ENCODE results near the gene B4GALNT2. TPM values are rescaled to one million over a fixed set of nuclear protein-coding genes. Genes with fewer than 3 reads are reported as not detected.
"Not testable (repeated sequence)": the region's sequence is repeated elsewhere in the genome, so short reads cannot be mapped to it uniquely, and the experiment has no call there.

The B4GALNT2 gene
- total RNA-seq, 1 donor from 2014 or later = not detected

DNA sequence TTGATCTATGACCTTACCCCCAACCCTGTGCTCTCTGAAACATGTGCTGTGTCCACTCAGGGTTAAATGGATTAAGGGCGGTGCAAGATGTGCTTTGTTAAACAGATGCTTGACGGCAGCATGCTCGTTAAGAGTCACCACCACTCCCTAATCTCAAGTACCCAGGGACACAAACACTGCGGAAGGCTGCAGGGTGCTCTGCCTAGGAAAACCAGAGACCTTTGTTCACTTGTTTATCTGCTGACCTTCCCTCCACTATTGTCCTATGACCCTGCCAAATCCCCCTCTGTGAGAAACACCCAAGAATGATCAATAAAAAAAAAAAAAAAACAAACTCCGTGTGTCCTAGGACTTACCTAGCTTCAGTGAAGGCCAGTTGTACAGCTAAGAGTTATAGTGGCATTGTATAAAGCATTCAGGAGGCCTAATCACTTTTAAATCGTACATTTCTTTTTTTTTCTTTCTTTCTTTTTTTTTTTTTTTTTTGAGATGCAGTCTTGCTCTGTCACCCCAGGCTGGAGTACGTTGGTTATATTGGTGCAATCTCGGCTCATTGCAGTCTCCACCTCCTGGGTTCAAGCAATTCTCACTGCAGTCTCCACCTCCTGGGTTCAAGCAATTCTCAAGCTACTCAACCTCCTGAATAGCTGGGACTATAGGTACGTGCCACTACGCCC, 6.2 kb upstream of the B4GALNT2 start:
- H3K36me3 Mint-ChIP-seq (ENCODE audit: low read depth); H3K4me1 Mint-ChIP-seq (ENCODE audit: low read depth); DNase-seq (ENCODE audit: low spot score); H3K4me3 Mint-ChIP-seq (ENCODE audit: low read depth); H3K27ac Mint-ChIP-seq; intact Hi-C loops (cut with micrococcal nuclease); H3K9me3 Mint-ChIP-seq: not testable (repeated sequence)
- peaks cover 46% of the 10 kb centered on the region for H3K27me3 Mint-ChIP-seq (ENCODE audit: low read depth)

DNA sequence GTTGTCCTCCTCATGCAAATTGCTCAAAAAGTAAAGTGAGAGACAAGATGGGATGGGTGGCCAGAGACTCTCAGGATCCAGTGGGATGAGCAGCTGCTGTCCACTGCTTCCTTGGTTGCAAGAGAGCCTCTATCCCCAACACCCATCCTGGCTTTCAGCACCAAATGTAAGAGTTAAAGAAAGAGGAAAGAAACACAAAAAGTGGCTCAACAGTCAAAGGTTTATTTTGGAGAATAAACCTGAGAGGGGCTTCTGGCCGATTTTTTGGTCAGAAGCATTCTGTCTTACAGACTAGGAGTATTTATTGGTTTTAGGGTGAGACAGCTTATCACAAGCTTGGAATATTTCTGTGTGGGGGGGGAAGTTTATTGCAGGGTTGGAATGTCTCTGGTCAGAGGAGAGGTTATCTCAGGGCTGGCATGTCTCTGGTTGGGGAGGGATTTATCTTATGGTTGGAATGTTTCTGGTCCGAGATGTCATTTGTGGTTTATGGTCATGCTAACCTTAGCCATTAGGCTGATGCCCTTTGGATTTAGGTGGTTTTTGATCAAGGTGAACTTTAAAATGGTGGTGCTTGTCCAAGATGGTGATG, 3.1 kb upstream of the B4GALNT2 start:
- H3K36me3 Mint-ChIP-seq (ENCODE audit: low read depth); H3K4me1 Mint-ChIP-seq (ENCODE audit: low read depth); H3K9me3 Mint-ChIP-seq; intact Hi-C loops (cut with micrococcal nuclease); H3K27ac Mint-ChIP-seq; DNase-seq (ENCODE audit: low spot score); H3K4me3 Mint-ChIP-seq (ENCODE audit: low read depth): not testable (repeated sequence)
- H3K27me3 Mint-ChIP-seq (ENCODE audit: low read depth) = peaks cover 56% of the 10 kb centered on the region

DNA sequence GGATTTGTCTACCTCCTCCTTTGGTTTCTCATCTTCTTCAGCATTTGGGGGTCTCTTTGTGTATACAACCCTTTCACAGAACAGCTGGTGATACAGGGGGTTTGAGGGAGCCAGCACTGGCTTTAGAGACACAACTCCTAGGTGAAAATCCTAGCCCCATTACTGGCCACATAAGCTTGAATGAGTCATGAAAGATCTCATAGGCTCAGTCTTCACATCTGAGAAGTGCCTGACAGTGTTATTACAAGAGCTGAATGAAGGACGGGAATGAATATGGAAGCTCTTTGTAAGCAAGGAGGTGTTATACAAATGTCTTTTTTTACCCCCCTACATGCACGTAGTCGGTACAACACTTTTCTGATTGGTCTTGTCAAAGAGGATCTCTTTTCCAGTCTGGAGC, 1.7 kb upstream of the B4GALNT2 start:
- intact Hi-C loops (cut with micrococcal nuclease) = no loop called here
- peaks cover 5% of the 10 kb centered on the region for H3K4me1 Mint-ChIP-seq (ENCODE audit: low read depth)
- H3K36me3 Mint-ChIP-seq (ENCODE audit: low read depth) = no peaks in the 10 kb centered on the region
- no peak overlapping the region for H3K4me3 Mint-ChIP-seq (ENCODE audit: low read depth)
- H3K9me3 Mint-ChIP-seq = no peaks in the 10 kb centered on the region
- H3K27ac Mint-ChIP-seq = no peak overlapping the region
- H3K27me3 Mint-ChIP-seq (ENCODE audit: low read depth) = peaks cover 65% of the 10 kb centered on the region
- DNase-seq (ENCODE audit: low spot score) = no peak

DNA sequence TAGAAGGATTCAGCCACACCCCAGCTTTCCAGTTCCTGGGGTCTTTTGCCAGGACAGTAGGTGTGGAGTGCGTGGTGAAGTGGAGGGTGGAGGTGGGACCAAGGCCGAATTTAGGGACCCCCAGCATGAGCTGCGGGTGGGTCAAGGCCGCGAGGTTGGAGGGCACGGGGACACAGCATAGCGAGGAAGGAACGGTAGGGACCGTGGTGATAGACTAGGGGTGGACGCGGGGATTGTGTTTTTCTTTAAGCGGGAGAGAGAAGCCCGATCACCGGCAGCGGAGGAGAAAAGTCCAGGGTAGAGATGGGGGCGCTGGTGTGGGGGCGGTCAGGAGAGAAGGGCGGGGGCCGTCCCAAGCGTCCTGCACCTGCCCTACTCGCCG, 261 bp upstream of the B4GALNT2 start:
- intact Hi-C loops (cut with micrococcal nuclease) = no loop called here
- peaks cover 5% of the 10 kb centered on the region for H3K4me1 Mint-ChIP-seq (ENCODE audit: low read depth)
- H3K27ac Mint-ChIP-seq = no peak overlapping the region
- H3K9me3 Mint-ChIP-seq = no peaks in the 10 kb centered on the region
- no peak overlapping the region for H3K4me3 Mint-ChIP-seq (ENCODE audit: low read depth)
- no peak for DNase-seq (ENCODE audit: low spot score)
- peaks cover 72% of the 10 kb centered on the region for H3K27me3 Mint-ChIP-seq (ENCODE audit: low read depth)
- no peaks in the 10 kb centered on the region for H3K36me3 Mint-ChIP-seq (ENCODE audit: low read depth)

DNA sequence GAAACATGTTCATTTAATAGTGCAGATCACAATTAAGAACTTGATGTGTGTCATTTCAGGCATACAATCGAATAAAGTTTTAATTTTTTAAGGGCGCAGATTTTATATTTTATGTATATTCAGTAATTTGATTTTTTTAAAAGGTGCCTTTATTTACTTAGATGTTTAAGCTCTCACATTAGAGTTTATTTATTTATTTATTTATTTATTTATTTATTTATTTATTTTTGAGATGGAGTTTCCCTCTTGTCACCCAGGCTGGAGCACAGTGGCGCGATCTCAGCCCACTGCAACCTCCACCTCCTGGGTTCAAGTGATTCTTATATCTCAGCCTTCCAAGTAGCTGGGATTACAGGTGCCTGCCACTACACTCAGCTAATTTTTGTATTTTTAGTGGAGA, 3.8 kb downstream of the B4GALNT2 start:
- no peak overlapping the region for H3K27ac Mint-ChIP-seq
- no peaks in the 10 kb centered on the region for H3K36me3 Mint-ChIP-seq (ENCODE audit: low read depth)
- H3K9me3 Mint-ChIP-seq = no peaks in the 10 kb centered on the region
- intact Hi-C loops (cut with micrococcal nuclease) = no loop called here
- no peak for DNase-seq (ENCODE audit: low spot score)
- peaks cover 5% of the 10 kb centered on the region for H3K4me1 Mint-ChIP-seq (ENCODE audit: low read depth)
- H3K27me3 Mint-ChIP-seq (ENCODE audit: low read depth) = peaks cover 47% of the 10 kb centered on the region
- H3K4me3 Mint-ChIP-seq (ENCODE audit: low read depth) = no peak overlapping the region

DNA sequence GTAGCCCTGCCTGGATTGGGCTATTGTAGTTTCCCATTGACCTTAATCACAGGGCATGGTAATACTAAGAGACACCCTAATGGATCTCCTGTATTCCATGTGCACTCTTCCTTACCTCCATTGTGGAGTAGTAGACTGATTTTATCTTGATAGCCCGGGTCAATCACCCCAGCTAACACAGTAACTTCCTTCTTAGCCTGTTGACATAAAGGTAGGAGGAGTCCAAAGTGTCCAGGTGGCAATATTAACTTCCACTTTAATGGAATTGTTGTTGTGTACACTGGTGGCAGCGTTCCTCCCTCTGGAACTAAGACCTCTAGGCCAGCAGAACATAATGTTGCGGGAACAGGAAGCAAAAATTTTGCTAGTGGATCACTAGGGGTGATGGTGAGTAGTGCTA, 13.1 kb downstream of the B4GALNT2 start:
- DNase-seq (ENCODE audit: low spot score); H3K27ac Mint-ChIP-seq; H3K4me1 Mint-ChIP-seq (ENCODE audit: low read depth); H3K4me3 Mint-ChIP-seq (ENCODE audit: low read depth); intact Hi-C loops (cut with micrococcal nuclease); H3K9me3 Mint-ChIP-seq; H3K36me3 Mint-ChIP-seq (ENCODE audit: low read depth): not testable (repeated sequence)
- peaks cover 22% of the 10 kb centered on the region for H3K27me3 Mint-ChIP-seq (ENCODE audit: low read depth)

DNA sequence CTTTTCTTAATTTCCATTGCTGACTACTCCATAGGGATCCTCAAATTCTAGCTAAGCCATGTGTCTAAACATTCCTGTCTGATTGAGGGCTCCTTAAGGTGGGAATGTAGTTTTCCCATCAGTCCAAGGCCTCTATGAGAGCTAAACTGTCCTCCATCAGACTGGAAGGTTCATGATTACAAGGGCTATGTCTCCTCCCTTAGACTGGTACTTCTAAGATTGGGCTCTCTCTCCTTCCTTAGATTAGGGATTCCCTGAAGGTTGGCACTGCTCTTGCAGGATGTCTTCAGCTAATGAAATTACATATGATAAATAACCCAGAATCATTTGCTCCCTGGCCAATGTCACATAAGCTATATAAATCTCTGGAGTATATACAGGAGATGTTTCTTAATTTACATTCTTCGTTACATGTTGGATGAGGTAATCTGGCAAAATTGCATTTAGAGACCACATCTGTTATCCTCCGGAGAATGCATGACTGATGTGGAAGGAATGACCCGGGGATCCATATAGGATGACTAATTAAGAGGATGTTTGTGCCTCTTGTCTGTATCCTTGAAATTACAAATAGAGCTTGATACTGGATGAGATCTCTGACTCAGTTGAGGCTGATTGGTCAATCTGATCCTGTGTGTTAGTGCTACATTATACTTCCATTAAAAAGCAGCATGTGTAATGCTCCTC, 14.2 kb downstream of the B4GALNT2 start:
- no peak for DNase-seq (ENCODE audit: low spot score)
- no peaks in the 10 kb centered on the region for H3K9me3 Mint-ChIP-seq
- H3K27ac Mint-ChIP-seq = no peak overlapping the region
- intact Hi-C loops (cut with micrococcal nuclease) = no loop called here
- H3K27me3 Mint-ChIP-seq (ENCODE audit: low read depth) = peaks cover 17% of the 10 kb centered on the region
- H3K4me3 Mint-ChIP-seq (ENCODE audit: low read depth) = no peak overlapping the region
- no peaks in the 10 kb centered on the region for H3K36me3 Mint-ChIP-seq (ENCODE audit: low read depth)
- no peaks in the 10 kb centered on the region for H3K4me1 Mint-ChIP-seq (ENCODE audit: low read depth)

DNA sequence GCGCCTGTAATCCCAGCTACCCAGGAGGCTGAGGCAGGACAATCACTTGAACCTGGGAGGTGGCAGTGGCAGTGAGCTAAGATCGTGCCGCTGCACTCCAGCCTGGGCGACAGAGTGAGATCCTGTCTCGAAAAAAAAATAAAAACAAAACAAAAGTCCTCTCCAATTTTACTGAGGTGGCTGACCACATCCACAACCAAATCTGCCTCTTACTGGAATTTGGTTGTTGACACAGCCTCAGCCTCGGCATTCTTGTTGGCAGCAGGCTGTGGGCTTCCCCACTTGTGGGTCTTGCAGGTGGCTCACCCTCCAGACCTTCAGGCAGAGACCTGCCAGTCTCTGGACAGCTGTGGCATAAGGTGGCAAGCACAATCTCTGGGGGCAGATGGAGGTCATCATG, 15.6 kb downstream of the B4GALNT2 start:
- DNase-seq (ENCODE audit: low spot score) = no peak
- Mint-ChIP-seq H3K4me1 (ENCODE audit: low read depth) (no peaks in the 10 kb centered on the region), H3K36me3 (ENCODE audit: low read depth) (no peaks in the 10 kb centered on the region), H3K4me3 (ENCODE audit: low read depth) (no peak overlapping the region), H3K9me3 (no peaks in the 10 kb centered on the region), H3K27ac (no peak overlapping the region), H3K27me3 (ENCODE audit: low read depth) (peaks cover 13% of the 10 kb centered on the region)
- intact Hi-C loops (cut with micrococcal nuclease) = no loop called here

DNA sequence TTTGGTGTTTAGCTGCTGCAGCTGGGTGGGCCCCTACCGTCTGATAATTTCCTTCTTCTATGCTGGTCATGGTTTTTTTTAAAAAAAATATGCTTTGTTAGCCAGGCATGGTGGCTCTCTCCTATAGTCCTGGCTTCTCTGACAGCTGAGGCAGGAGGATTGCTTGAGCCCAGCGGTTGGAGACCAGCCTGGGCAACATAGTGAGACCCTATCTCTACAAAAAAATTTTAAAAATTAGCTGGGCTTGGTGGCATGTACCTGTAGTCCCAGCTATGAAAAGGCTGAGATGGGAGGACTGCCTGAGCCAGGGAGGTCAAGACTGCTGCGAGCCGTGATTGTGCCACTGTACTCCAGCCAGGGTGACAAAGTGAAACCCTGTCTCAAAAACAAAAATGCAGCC, 19.4 kb downstream of the B4GALNT2 start:
- H3K9me3 Mint-ChIP-seq = no peaks in the 10 kb centered on the region
- no peaks in the 10 kb centered on the region for H3K4me1 Mint-ChIP-seq (ENCODE audit: low read depth)
- no peak overlapping the region for H3K27ac Mint-ChIP-seq
- intact Hi-C loops (cut with micrococcal nuclease) = no loop called here
- no peaks in the 10 kb centered on the region for H3K27me3 Mint-ChIP-seq (ENCODE audit: low read depth)
- no peaks in the 10 kb centered on the region for H3K36me3 Mint-ChIP-seq (ENCODE audit: low read depth)
- no peak overlapping the region for H3K4me3 Mint-ChIP-seq (ENCODE audit: low read depth)
- no peak for DNase-seq (ENCODE audit: low spot score)

DNA sequence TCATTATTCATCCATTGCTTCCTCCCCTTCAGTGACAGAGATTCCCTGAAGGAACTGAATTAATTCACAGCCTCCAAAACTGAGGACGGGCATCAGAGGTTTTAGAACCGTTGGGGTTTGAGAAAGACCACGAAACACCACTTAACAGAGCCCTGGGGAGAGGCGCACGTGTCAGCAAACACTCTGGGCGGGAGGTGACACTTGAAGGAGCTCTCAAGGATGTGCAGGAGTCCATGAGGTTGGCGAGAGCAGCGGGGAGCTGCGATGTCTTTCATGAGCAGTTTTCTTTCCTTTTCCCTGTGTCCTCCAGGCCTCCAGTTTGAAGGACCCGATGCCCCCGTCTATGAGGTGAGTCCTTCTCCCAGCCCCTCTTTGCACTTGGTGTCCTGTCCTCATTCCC, 23.7 kb downstream of the B4GALNT2 start:
- intact Hi-C loops (cut with micrococcal nuclease) = no loop called here
- Mint-ChIP-seq H3K36me3 (ENCODE audit: low read depth) (no peaks in the 10 kb centered on the region), H3K9me3 (no peaks in the 10 kb centered on the region), H3K4me3 (ENCODE audit: low read depth) (no peak overlapping the region), H3K27ac (no peak overlapping the region), H3K27me3 (ENCODE audit: low read depth) (peaks cover 17% of the 10 kb centered on the region), H3K4me1 (ENCODE audit: low read depth) (no peaks in the 10 kb centered on the region)
- no peak for DNase-seq (ENCODE audit: low spot score)

DNA sequence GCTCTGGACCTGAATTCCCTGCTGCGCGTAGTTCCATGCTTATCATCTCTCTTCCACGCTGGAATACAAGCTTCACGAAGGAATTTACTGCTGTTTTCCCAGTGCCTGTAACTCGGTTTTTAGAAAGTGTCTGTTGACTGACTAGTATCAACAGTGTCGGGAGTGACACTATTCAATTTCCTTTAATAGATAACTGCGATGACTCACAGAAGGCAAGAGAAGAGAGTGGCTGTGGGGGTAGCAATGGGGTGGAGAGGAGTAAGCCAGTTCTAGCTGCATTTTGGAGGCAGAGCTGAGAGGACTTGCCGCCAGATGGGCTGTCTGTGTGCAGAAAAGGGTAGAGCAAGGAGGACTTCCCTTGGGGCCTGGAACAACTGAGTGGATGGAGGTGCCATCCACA, 25.2 kb downstream of the B4GALNT2 start:
- H3K27ac Mint-ChIP-seq = no peak overlapping the region
- H3K36me3 Mint-ChIP-seq (ENCODE audit: low read depth) = no peaks in the 10 kb centered on the region
- no peaks in the 10 kb centered on the region for H3K4me1 Mint-ChIP-seq (ENCODE audit: low read depth)
- H3K4me3 Mint-ChIP-seq (ENCODE audit: low read depth) = no peak overlapping the region
- intact Hi-C loops (cut with micrococcal nuclease) = no loop called here
- no peaks in the 10 kb centered on the region for H3K9me3 Mint-ChIP-seq
- DNase-seq (ENCODE audit: low spot score) = no peak
- peaks cover 17% of the 10 kb centered on the region for H3K27me3 Mint-ChIP-seq (ENCODE audit: low read depth)

DNA sequence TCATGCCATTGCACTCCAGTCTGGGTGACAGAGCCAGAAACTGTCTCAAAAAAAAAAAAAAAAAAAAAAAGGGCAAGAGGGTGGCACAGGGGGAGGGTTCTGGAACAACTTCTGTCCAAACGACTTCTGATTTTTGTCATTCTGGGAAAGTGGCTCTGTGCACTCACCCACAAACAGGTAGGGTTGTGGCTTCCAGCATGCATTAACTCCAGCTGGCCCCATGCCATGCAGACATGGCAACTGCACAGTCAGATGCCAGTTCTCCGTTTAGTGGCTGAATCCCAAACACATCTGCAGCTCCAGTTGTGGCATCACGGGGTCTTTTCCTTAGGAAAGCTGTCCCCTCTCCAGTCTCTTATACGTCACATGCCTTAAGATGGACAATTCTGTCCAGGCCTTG, 30.3 kb downstream of the B4GALNT2 start:
- H3K4me1 Mint-ChIP-seq (ENCODE audit: low read depth) = no peaks in the 10 kb centered on the region
- no peak overlapping the region for H3K4me3 Mint-ChIP-seq (ENCODE audit: low read depth)
- H3K27ac Mint-ChIP-seq = no peak overlapping the region
- intact Hi-C loops (cut with micrococcal nuclease) = no loop called here
- no peak for DNase-seq (ENCODE audit: low spot score)
- no peaks in the 10 kb centered on the region for H3K9me3 Mint-ChIP-seq
- no peaks in the 10 kb centered on the region for H3K36me3 Mint-ChIP-seq (ENCODE audit: low read depth)
- H3K27me3 Mint-ChIP-seq (ENCODE audit: low read depth) = peaks cover 28% of the 10 kb centered on the region

DNA sequence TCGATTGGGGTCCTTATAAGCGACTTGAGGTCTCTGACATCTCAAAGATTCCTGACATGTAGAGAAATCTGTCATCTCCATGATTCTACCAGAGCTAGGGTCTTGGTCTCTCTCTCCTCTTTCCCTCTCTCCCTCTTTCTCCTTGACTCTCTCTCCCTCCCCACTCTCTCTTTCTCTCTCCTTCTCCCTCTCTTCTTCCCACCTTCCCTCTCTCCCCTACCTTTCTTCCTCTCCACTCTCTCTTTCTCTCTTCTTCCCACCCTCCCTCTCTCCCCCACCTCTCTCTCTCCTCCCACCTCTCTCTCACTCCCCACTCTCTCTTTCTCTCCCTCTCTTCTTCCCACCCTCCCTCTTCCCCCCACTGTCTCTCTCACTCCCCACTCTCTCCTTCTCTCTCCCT, 32.6 kb downstream of the B4GALNT2 start:
- Mint-ChIP-seq H3K4me1 (ENCODE audit: low read depth) (no peaks in the 10 kb centered on the region), H3K36me3 (ENCODE audit: low read depth) (no peaks in the 10 kb centered on the region), H3K27ac (no peak overlapping the region), H3K4me3 (ENCODE audit: low read depth) (no peak overlapping the region), H3K9me3 (no peaks in the 10 kb centered on the region), H3K27me3 (ENCODE audit: low read depth) (peaks cover 33% of the 10 kb centered on the region)
- no peak for DNase-seq (ENCODE audit: low spot score)
- intact Hi-C loops (cut with micrococcal nuclease) = no loop called here
